Kidney epithelial cell (primary cell): ENCODE measurements around the gene BRWD1. TPM values are rescaled to one million over a fixed set of nuclear protein-coding genes. Genes with fewer than 3 reads are reported as not detected.

Experiments used
- DNase-seq: peaks from one replicate; pipeline ENCODE4 v3.0.0-alpha.2; 2010; ENCODE audit warnings: low read depth
- H3K27me3 ChIP-seq: 2 replicates; pipeline ENCODE4 v1.6.0; 2011; ENCODE audit warnings: low read length; ENCODE audit not compliant: control insufficient read depth, insufficient read depth
- H3K36me3 ChIP-seq: 2 replicates; pipeline ENCODE4 v1.5.1; 2011; ENCODE audit warnings: low read length; ENCODE audit not compliant: control insufficient read depth, insufficient read depth
- H3K4me3 ChIP-seq: 2 replicates; pipeline ENCODE4 v1.5.1; 2011; ENCODE audit warnings: low read depth, mild to moderate bottlenecking, control low read depth, low read length
- total RNA-seq: library from RNA; depleted of rRNA; stranded (reverse); fragments of >200 nt; gene quantifications from 2 replicates; pipeline ENCODE4 v1.2.3, GENCODE V29; 2015
- TF ChIP-seq, protein P1 (sequence below): IDR thresholded peaks from 2 replicates; pipeline ENCODE4 v1.5.1; 2011; ENCODE audit warnings: mild to moderate bottlenecking, moderate library complexity, low read length, control low read depth, inconsistent platforms; ENCODE audit not compliant: insufficient read depth, poor library complexity, severe bottlenecking

BRWD1 gene
- total RNA-seq, 1 donor from 2014 or later, result 26.3 TPM

- peaks cover 2% of the 10 kb centered on the region for H3K36me3 ChIP-seq
- TF ChIP-seq, protein P1, sequence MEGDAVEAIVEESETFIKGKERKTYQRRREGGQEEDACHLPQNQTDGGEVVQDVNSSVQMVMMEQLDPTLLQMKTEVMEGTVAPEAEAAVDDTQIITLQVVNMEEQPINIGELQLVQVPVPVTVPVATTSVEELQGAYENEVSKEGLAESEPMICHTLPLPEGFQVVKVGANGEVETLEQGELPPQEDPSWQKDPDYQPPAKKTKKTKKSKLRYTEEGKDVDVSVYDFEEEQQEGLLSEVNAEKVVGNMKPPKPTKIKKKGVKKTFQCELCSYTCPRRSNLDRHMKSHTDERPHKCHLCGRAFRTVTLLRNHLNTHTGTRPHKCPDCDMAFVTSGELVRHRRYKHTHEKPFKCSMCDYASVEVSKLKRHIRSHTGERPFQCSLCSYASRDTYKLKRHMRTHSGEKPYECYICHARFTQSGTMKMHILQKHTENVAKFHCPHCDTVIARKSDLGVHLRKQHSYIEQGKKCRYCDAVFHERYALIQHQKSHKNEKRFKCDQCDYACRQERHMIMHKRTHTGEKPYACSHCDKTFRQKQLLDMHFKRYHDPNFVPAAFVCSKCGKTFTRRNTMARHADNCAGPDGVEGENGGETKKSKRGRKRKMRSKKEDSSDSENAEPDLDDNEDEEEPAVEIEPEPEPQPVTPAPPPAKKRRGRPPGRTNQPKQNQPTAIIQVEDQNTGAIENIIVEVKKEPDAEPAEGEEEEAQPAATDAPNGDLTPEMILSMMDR, result no peak
- H3K27me3 ChIP-seq, result no peaks in the 10 kb centered on the region
- no peak for DNase-seq
- peak overlapping the region; percentile 81 for H3K4me3 ChIP-seq
Observed at GRCh38 chr21:39346206-39346605, 32.8 kb upstream of the BRWD1 start.

DNA sequence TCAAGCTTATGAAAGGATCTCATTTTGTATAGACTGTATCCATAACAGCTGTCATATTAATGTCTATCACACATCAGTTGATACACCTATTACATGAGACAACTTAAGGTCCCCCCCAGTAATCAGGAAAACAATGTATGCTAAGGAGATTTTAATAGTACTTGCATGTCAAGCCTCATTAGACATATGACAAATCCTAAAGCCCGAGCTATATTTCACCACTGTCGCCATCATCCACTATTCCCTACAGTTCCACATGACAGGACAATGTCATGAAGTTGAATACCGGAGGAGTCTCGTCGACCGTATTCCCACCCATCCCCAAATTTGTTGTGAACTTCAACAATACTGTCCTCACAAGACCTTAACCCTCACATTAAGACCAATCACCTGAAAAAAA, 32.0 kb upstream of the BRWD1 start:
- TF ChIP-seq, protein P1, result no peak
- Histone ChIP-seq H3K4me3 (peak overlapping the region; percentile 4), H3K36me3 (peaks cover 2% of the 10 kb centered on the region), H3K27me3 (no peaks in the 10 kb centered on the region)
- no peak for DNase-seq

DNA sequence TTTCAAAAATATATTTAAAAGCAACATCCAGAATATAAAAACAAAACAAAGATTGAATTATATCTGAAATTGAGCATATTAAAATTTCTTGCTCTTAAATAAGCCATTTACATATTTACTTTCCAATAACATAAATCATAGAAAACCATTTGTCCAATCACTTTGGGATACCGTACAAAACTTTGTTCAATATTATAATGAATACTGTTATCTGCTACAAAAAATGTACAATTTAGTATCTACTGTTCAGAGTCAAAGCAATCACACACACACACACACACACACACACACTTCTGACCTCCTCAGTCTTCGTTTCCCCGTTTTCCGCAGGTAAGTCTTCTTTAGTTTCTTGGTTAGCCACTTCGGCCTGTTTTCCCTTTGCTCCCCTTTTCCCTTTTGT, 31.4 kb upstream of the BRWD1 start:
- H3K27me3 ChIP-seq, result no peaks in the 10 kb centered on the region
- peaks cover 2% of the 10 kb centered on the region for H3K36me3 ChIP-seq
- no peak for DNase-seq
- no peak overlapping the region for H3K4me3 ChIP-seq
- TF ChIP-seq, protein P1, result no peak

GRCh38 chr21:39341249-39341923, 28.0 kb upstream of the BRWD1 start:
- no peak for DNase-seq
- Histone ChIP-seq H3K27me3 (no peaks in the 10 kb centered on the region), H3K4me3 (no peak overlapping the region), H3K36me3 (peaks cover 2% of the 10 kb centered on the region)
- TF ChIP-seq, protein P1, result no peak

DNA sequence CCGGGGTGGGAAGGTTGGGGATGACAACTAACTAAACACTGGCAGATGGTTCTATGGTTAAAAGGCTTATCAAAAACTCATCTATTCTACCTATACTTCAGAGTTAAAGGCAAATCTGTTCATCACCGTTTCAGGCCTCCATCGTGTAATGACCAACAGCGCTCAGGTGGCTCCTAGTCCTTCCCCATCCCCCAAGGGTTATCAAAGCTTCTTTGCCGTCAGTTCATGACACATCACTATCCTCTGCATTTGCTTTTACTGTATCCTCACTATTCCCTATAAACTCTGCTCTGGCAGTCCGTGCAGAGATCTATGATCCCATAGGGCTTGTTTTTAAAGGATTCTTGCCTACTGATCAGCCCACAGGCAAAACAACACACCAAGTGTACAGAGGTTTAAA, 27.3 kb upstream of the BRWD1 start:
- DNase-seq, result no peak
- Histone ChIP-seq H3K36me3 (no peaks in the 10 kb centered on the region), H3K4me3 (no peak overlapping the region), H3K27me3 (no peaks in the 10 kb centered on the region)
- TF ChIP-seq, protein P1, result no peak

DNA sequence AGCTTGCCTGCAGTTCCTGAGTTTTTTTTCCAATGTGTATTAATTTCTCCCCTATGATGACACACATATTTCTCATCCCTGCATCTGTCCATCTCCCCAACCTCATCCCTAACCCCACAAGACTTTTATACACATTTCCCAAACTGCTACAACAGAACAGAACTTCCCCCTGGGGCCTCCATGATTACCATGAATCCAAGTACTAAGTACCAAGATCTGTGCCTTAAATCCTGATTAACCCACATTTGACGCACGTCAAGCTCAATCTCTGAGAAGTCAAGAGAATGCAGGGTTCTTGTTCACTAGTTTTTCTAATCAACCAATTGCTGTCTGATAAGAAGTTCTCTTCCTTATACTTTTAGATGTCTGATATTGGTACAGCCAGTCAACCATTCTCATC, 25.8 kb upstream of the BRWD1 start:
- TF ChIP-seq, protein P1, result no peak
- no peak overlapping the region for H3K4me3 ChIP-seq
- H3K27me3 ChIP-seq, result no peaks in the 10 kb centered on the region
- DNase-seq, result no peak
- no peaks in the 10 kb centered on the region for H3K36me3 ChIP-seq
